GM12865 (cell line): ENCODE measurements around the gene KRT6B.
"Not testable (repeated sequence)": the region's sequence is repeated elsewhere in the genome, so short reads cannot be mapped to it uniquely, and the experiment has no call there.

ENCODE experiments used
- DNase-seq: peaks from one replicate; pipeline ENCODE4 v3.0.0; 2010; ENCODE audit warnings: low read depth
- H3K4me3 ChIP-seq: 2 replicates; pipeline ENCODE4 v1.5.1; 2011; ENCODE audit warnings: mild to moderate bottlenecking, low read depth, low read length, control low read depth
- CTCF ChIP-seq: IDR thresholded peaks from 2 replicates; pipeline ENCODE4 v1.5.1; 2011; ENCODE audit warnings: low read length, control low read depth, low read depth, inconsistent platforms; ENCODE audit not compliant: insufficient read depth; ENCODE audit errors: missing control alignments

The KRT6B gene

GRCh38 chr12:52452101-52452500 is at the start of gene KRT6B:
Gene KRT6B, minus strand, starts transcription at chr12:52452146. Its CDS starts 68 bp downstream, at chr12:52452078.
- no peak within 1 kb of the TSS for H3K4me3 ChIP-seq
- no peak for DNase-seq
- no peak for TF ChIP-seq CTCF

GRCh38 chr12:52501490-52501889 is 49.5 kb upstream of the KRT6B start:
- TF ChIP-seq CTCF = no peak
- no peak overlapping the region for H3K4me3 ChIP-seq
- no peak for DNase-seq

- not testable (repeated sequence) for DNase-seq
Measured at GRCh38 chr12:52500574-52500973, 48.6 kb upstream of the KRT6B start.

GRCh38 chr12:52499806-52500560 is 48.0 kb upstream of the KRT6B start:
- no peak for DNase-seq
- TF ChIP-seq CTCF = no peak
- H3K4me3 ChIP-seq = no peak overlapping the region

More at GRCh38 chr12:52500574-52500973, 48.6 kb upstream of the KRT6B start:
- H3K4me3 ChIP-seq = not testable (repeated sequence)

GRCh38 chr12:52498946-52499345 is 47.0 kb upstream of the KRT6B start:
- TF ChIP-seq CTCF = no peak
- no peak for DNase-seq
- no peak overlapping the region for H3K4me3 ChIP-seq

- no peak for TF ChIP-seq CTCF
- DNase-seq = no peak
- H3K4me3 ChIP-seq = no peak overlapping the region
Measured at GRCh38 chr12:52497975-52498374, 46.0 kb upstream of the KRT6B start.

GRCh38 chr12:52496590-52497071 is 44.7 kb upstream of the KRT6B start:
- no peak for DNase-seq
- H3K4me3 ChIP-seq = no peak overlapping the region
- no peak for TF ChIP-seq CTCF
